DOHH2 (cell line): ENCODE data around the gene ZBTB7A.
"Not testable (repeated sequence)": the region's sequence is repeated elsewhere in the genome, so short reads cannot be mapped to it uniquely, and the experiment has no call there.

ENCODE experiments used
- EZH2phosphoT487 ChIP-seq: fragments of 200-600 bp; sonication (generic); IDR thresholded peaks from 2 replicates; pipeline ENCODE4 v1.6.1; 2017; ENCODE audit warnings: borderline replicate concordance, mild to moderate bottlenecking, antibody characterized with exemption, low read length, moderate library complexity, mixed read lengths
- TF ChIP-seq, protein P1 (sequence below): fragments of 200-600 bp; sonication (generic); IDR thresholded peaks from one replicate; pipeline ENCODE4 v1.5.1; 2014; ENCODE audit warnings: antibody characterized with exemption, mild to moderate bottlenecking, low read depth, low read length; ENCODE audit not compliant: poor library complexity, severe bottlenecking

DNA sequence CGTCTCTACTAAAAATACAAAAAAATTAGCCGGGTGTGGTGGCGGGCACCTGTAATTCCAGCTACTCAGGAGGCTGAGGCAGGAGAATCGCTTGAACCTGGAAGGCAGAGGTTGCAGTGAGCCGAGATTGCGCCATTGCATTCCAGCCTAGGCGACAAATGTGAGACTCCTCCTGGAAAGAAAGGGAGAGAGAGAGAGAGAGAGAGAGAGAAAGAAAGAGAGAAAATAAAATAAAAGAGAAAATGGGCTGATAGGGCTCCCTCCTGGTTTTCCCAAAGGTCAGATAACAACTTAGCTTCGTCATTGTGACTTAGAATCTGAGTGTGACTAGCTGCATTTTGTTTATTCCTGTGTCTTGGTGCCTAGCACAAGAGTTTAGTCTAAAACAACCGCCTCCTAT lies 61.3 kb downstream of the ZBTB7A start:
- TF ChIP-seq, protein P1, sequence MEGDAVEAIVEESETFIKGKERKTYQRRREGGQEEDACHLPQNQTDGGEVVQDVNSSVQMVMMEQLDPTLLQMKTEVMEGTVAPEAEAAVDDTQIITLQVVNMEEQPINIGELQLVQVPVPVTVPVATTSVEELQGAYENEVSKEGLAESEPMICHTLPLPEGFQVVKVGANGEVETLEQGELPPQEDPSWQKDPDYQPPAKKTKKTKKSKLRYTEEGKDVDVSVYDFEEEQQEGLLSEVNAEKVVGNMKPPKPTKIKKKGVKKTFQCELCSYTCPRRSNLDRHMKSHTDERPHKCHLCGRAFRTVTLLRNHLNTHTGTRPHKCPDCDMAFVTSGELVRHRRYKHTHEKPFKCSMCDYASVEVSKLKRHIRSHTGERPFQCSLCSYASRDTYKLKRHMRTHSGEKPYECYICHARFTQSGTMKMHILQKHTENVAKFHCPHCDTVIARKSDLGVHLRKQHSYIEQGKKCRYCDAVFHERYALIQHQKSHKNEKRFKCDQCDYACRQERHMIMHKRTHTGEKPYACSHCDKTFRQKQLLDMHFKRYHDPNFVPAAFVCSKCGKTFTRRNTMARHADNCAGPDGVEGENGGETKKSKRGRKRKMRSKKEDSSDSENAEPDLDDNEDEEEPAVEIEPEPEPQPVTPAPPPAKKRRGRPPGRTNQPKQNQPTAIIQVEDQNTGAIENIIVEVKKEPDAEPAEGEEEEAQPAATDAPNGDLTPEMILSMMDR, result not testable (repeated sequence)
- TF ChIP-seq EZH2phosphoT487, result not testable (repeated sequence)
